Psoas muscle (tissue), 8 donors: ENCODE measurements around the gene COL1A1. TPM values are rescaled to one million over a fixed set of nuclear protein-coding genes. Genes with fewer than 3 reads are reported as not detected.

Experiments used
- ATAC-seq, 4 donors: fragments of 200-7000 bp; cut with Tn5 transposase; one replicate each; pipeline ENCODE4 v1.9.1; 2020; ENCODE audit warnings: moderate library complexity in 3 of 4, mild to moderate bottlenecking in 2 of 4
- DNase-seq, 2 donors: peaks; one replicate each; pipeline ENCODE4 v3.0.0-alpha.2; 2020
- H3K27ac ChIP-seq: fragments of 200-600 bp; one replicate; pipeline ENCODE4 v1.8.0; 2022
- H3K27me3 ChIP-seq, 3 donors: fragments of 200-600 bp in 1 of 3; one replicate each; pipeline versions ENCODE4 v1.6.1 to v1.8.0; 2013 to 2022; ENCODE audit warnings: low read length in 2 of 3, mild to moderate bottlenecking in 2 of 3, moderate library complexity in 1 of 3; ENCODE audit not compliant: insufficient read depth in 3 of 3
- H3K36me3 ChIP-seq, 2 donors: fragments of 200-600 bp in 1 of 2; one replicate each; pipeline versions ENCODE4 v1.6.1 to v1.8.0; 2013 to 2022; ENCODE audit warnings: low read depth in 1 of 2, mild to moderate bottlenecking in 1 of 2, moderate library complexity in 1 of 2; ENCODE audit not compliant: insufficient read depth in 1 of 2
- H3K4me1 ChIP-seq: fragments of 200-600 bp; one replicate; pipeline ENCODE4 v1.8.0; 2022
- H3K4me3 ChIP-seq: fragments of 200-600 bp; one replicate; pipeline ENCODE4 v1.8.0; 2022; ENCODE audit warnings: mild to moderate bottlenecking
- H3K9me3 ChIP-seq: fragments of 200-600 bp; one replicate; pipeline ENCODE4 v1.8.0; 2022
- CTCF ChIP-seq: fragments of 200-600 bp; IDR thresholded peaks from one replicate; pipeline ENCODE4 v1.8.0; 2022; ENCODE audit warnings: antibody characterized with exemption
- WGBS, 3 donors: extraction: QIAGEN DNeasy Blood & Tissue Kit; methylation state at CpG; one replicate each; pipeline versions ENCODE4 v1.1.6 to v1.1.7; 2013; 5-methylcytosine and 5-hydroxymethylcytosine counted together
- intact Hi-C, 2 donors: fragments of 100-400 bp; cut with DNase I; formaldehyde crosslinking; loops; one replicate each; pipeline versions ENCODE4 v1.11.0 to v1.14.2; 2022
- polyA plus RNA-seq, 3 donors: library from polyadenylated mRNA; stranded (reverse); fragments of 200-250 nt; gene quantifications; one replicate each; pipeline ENCODE4 v1.2.3, GENCODE V29; 2013
- total RNA-seq, 4 donors: library from RNA; stranded (reverse); fragmentation: NEBNext Ultra II Directional in 2 of 4; extraction: Animal tissue kit (Norgen Biotek cat#: 25700) in 2 of 4; gene quantifications; one replicate each; pipeline versions ENCODE4 v1.2.1 to v1.2.4, GENCODE V29; 2021 to 2023
- donor health status: healthy with polysubstance abuse.
- donor health status: DM: no; HTN: no; CAD: no; lungs with moderate emphysema.
- donor health status: Bipolar disorder and iron deficiency.
- donor health status: healthy.
- donor health status: DM: yes; HTN: yes; CAD: no.
- donor health status: DM: no; HTN: no; CAD: no.
- donor health status: DM: no; HTN: no; CAD: no.
- donor health status: DM: yes; HTN: yes; CAD: no.

Gene COL1A1
- total and polyA plus RNA-seq, 7 donors, result 2.3 to 46.6 (median 10.2) TPM

- Histone ChIP-seq H3K4me1 (peaks cover 56% of the 10 kb centered on the region), H3K27me3 (no peaks in the 10 kb centered on the region), H3K4me3 (no peak overlapping the region), H3K9me3 (no peaks in the 10 kb centered on the region), H3K27ac (peak overlapping the region; percentile 80), H3K36me3 (peaks cover 0 to 54% of the 10 kb centered on the region in 2 donors)
- TF ChIP-seq CTCF, result no peak
- DNase-seq, result peak; percentile 27 to 54
- 68 to 78% (median 75%) methylated on average over 9 of the region's 9 CpGs for WGBS, 3 donors
- peak in 2 of 4 donors; percentile 35 to 47 for ATAC-seq
- intact Hi-C loops, result loop anchor here (5.0 kb wide), 3 partner anchors 38 to 73 kb away; partner anchors contain the start of genes SAMD14 (in 2 of the 2) and PDK2 (in 1 of the 2)
Measured at GRCh38 chr17:50169881-50170459, 31.5 kb downstream of the COL1A1 start.

DNA sequence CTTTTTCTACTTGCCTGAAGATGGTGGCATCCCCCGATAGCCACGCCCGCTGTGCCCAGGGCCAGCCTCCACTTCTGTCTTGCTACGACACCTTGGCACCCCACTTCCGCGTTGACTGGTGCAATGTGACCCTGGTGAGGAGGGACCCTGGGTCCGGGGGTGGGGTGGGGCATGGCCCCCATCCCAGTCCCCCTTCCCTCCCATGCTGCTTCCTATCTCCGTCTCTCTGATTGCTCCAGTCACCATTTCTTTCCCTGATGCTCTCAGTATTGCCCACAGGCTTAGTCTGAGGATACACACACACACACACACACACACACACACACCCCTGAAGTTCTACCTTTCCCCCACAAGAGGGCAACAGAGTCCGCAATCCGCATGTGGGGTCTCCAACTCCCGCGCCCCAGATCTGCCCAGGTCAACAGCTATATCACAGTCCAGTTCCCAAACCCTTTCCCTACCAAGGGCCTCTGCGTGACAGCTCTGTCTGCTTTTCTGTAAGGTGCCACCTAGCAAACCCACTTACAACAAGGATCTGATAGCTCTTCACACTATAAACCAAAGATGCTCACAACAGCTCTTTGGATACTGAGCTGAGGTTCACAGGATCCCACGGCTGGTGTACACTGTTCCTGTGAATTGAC, 32.2 kb downstream of the COL1A1 start:
- ATAC-seq, result peak in 2 of 4 donors; percentile 10
- peak; percentile 33 for TF ChIP-seq CTCF
- peak overlapping the region; percentile 80 for H3K27ac ChIP-seq
- 27 to 40% (median 29%) methylated on average over 14 of the region's 14 CpGs for WGBS, 3 donors
- intact Hi-C loops, result loop anchor here (5.0 kb wide), 2 partner anchors 37 to 72 kb away; partner anchors contain the start of genes SAMD14 (in 2 of the 2) and PDK2 (in 1 of the 2)
- H3K36me3 ChIP-seq, result peaks cover 0 to 53% of the 10 kb centered on the region in 2 donors
- peak; percentile 41 to 71 for DNase-seq
- H3K9me3 ChIP-seq, result no peaks in the 10 kb centered on the region
- peaks cover 64% of the 10 kb centered on the region for H3K4me1 ChIP-seq
- H3K27me3 ChIP-seq, result no peaks in the 10 kb centered on the region
- peak overlapping the region; percentile 71 for H3K4me3 ChIP-seq

DNA sequence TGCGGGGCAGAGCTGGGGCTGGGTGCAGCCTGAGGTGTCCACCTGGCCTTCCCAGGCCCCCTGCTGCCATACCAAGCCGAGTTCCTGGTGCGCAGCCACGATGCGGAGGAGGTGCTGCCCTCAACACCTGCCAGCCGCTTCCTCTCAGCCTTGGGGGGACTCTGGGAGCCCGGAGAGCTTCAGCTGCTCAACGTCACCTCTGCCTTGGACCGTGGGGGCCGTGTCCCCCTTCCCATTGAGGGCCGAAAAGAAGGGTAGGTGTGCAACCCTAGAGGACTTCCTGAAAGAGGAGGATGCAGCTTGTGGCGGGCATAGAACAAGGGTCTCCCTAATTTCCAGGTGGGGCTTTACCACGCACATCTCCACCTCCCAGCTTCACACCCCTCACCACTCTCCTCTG, 33.1 kb downstream of the COL1A1 start:
- H3K4me3 ChIP-seq, result peak overlapping the region; percentile 71
- TF ChIP-seq CTCF, result no peak
- H3K4me1 ChIP-seq, result peaks cover 70% of the 10 kb centered on the region
- WGBS, 3 donors, result 47 to 59% (median 56%) methylated on average over 13 of the region's 13 CpGs
- DNase-seq (peak; percentile 13 to 48), ATAC-seq (no peak)
- no peaks in the 10 kb centered on the region for H3K27me3 ChIP-seq
- intact Hi-C loops, result loop anchor here (5.0 kb wide), 2 partner anchors 36 to 71 kb away; partner anchors contain the start of genes SAMD14 (in 2 of the 2) and PDK2 (in 1 of the 2)
- H3K27ac ChIP-seq, result peak overlapping the region; percentile 69
- H3K36me3 ChIP-seq, result peaks cover 0 to 44% of the 10 kb centered on the region in 2 donors
- no peaks in the 10 kb centered on the region for H3K9me3 ChIP-seq

DNA sequence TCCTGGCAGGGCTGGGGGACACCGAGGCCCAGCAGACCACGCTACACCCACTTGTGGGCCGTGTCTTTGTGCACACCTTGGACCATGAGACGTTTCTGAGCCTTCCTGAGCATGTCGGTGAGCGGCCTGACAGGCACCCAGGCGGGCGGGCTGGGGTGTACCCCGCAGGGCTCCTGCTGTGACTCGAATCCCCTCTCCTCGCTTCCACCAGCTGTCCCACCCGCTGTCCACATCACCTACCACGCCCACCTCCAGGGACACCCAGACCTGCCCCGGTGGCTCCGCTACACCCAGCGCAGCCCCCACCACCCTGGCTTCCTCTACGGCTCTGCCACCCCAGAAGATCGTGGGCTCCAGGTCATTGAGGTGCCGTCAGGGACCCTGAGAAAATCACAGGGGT, 34.1 kb downstream of the COL1A1 start:
- WGBS, 3 donors, result 31 to 56% (median 38%) methylated on average over 15 to 19 of the region's 19 CpGs
- peaks cover 0 to 40% of the 10 kb centered on the region in 2 donors for H3K36me3 ChIP-seq
- peak overlapping the region; percentile 71 for H3K4me3 ChIP-seq
- intact Hi-C loops, result loop anchor here (5.0 kb wide), 2 partner anchors 35 to 70 kb away; partner anchors contain the start of genes SAMD14 (in 2 of the 2) and PDK2 (in 1 of the 2)
- ATAC-seq (no peak), DNase-seq (peak; percentile 15 to 48)
- TF ChIP-seq CTCF, result no peak
- H3K27me3 ChIP-seq, result no peaks in the 10 kb centered on the region
- H3K9me3 ChIP-seq, result no peaks in the 10 kb centered on the region
- H3K27ac ChIP-seq, result peak overlapping the region; percentile 69
- H3K4me1 ChIP-seq, result peaks cover 63% of the 10 kb centered on the region
